Aorta (tissue), 5 donors: ENCODE data around the gene IL17REL. TPM values are rescaled to one million over a fixed set of nuclear protein-coding genes. Genes with fewer than 3 reads are reported as not detected.

Experiments
- ATAC-seq: fragments of 200-7000 bp; cut with Tn5 transposase; one replicate; pipeline ENCODE4 v1.9.1; 2022; ENCODE audit warnings: moderate library complexity; ENCODE audit not compliant: low FRiP score
- DNase-seq, 2 donors: peaks; one replicate each; pipeline ENCODE4 v3.0.0-alpha.2; 2020
- H3K27ac ChIP-seq, 2 donors: one replicate each; pipeline ENCODE4 v1.5.1; 2013; ENCODE audit warnings: low read length in 2 of 2, mild to moderate bottlenecking in 2 of 2, moderate library complexity in 2 of 2, control low read depth in 1 of 2, inconsistent platforms in 1 of 2, low read depth in 1 of 2
- H3K27me3 ChIP-seq, 2 donors: one replicate each; pipeline ENCODE4 v1.6.1; 2013; ENCODE audit warnings: control low read depth in 1 of 2, low read length in 1 of 2, mild to moderate bottlenecking in 1 of 2, moderate library complexity in 1 of 2; ENCODE audit not compliant: insufficient read depth in 2 of 2, control insufficient read depth in 1 of 2
- H3K36me3 ChIP-seq, 2 donors: one replicate each; pipeline ENCODE4 v1.6.1; 2013; ENCODE audit warnings: control low read depth in 1 of 2, low read length in 1 of 2, mild to moderate bottlenecking in 1 of 2; ENCODE audit not compliant: insufficient read depth in 2 of 2, control insufficient read depth in 1 of 2
- H3K4me1 ChIP-seq, 2 donors: one replicate each; pipeline ENCODE4 v1.6.1; 2013; ENCODE audit warnings: low read length in 2 of 2, control low read depth in 1 of 2, mild to moderate bottlenecking in 1 of 2, moderate library complexity in 1 of 2; ENCODE audit not compliant: insufficient read depth in 2 of 2, control insufficient read depth in 1 of 2
- H3K4me3 ChIP-seq, 2 donors: one replicate each; pipeline ENCODE4 v1.5.1; 2013; ENCODE audit warnings: low read length in 2 of 2, control low read depth in 1 of 2, mild to moderate bottlenecking in 1 of 2
- H3K9me3 ChIP-seq: one replicate; pipeline ENCODE4 v1.6.1; 2013; ENCODE audit warnings: mild to moderate bottlenecking, low read length; ENCODE audit not compliant: control insufficient read depth
- WGBS, 2 donors: extraction: QIAGEN DNeasy Blood & Tissue Kit; methylation state at CpG; one replicate each; pipeline ENCODE4 v1.1.7; 2013; 5-methylcytosine and 5-hydroxymethylcytosine counted together
- intact Hi-C, 2 donors: fragments of 100-400 bp; cut with DNase I; formaldehyde crosslinking; loops; one replicate each; pipeline versions ENCODE4 v1.14.2 to v1.15.0; 2022
- polyA plus RNA-seq, 2 donors: library from polyadenylated mRNA; stranded (reverse); fragments of 200-250 nt; gene quantifications; one replicate each; pipeline ENCODE4 v1.2.3, GENCODE V29; 2013
- total RNA-seq, 2 donors: library from RNA; stranded (reverse); fragmentation: NEBNext Ultra II Directional; extraction: Animal tissue kit (Norgen Biotek cat#: 25700); gene quantifications; one replicate each; pipeline ENCODE4 v1.2.1, GENCODE V29; 2021
- donor health status: healthy with polysubstance abuse.
- donor health status: Bipolar disorder and iron deficiency.
- donor health status: DM: no; HTN: no; CAD: no.
- donor health status: DM: no; HTN: no; CAD: no.
- donor health status: DM: yes; HTN: yes; CAD: no.

The IL17REL gene
- total and polyA plus RNA-seq, 4 donors: 0.05 TPM; not detected in 3

- intact Hi-C loops: no loop called here
- no peak overlapping the region for H3K27ac ChIP-seq
- no peak overlapping the region for H3K4me3 ChIP-seq
- DNase-seq: peak; percentile 14 to 65
- no peaks in the 10 kb centered on the region for H3K9me3 ChIP-seq
- no peaks in the 10 kb centered on the region for H3K27me3 ChIP-seq
- 92 to 94% methylated on average over 27 of the region's 27 CpGs for WGBS, 2 donors
- H3K36me3 ChIP-seq: no peaks in the 10 kb centered on the region
- peak; percentile 56 for ATAC-seq
- no peaks in the 10 kb centered on the region for H3K4me1 ChIP-seq
These were observed 34.1 kb upstream of the IL17REL start for GRCh38 chr22:50046481-50047245.

GRCh38 chr22:50046019-50046415 lies 33.5 kb upstream of the IL17REL start:
- peak; percentile 37 for ATAC-seq
- H3K27ac ChIP-seq: no peak overlapping the region
- intact Hi-C loops: no loop called here
- no peaks in the 10 kb centered on the region for H3K9me3 ChIP-seq
- H3K27me3 ChIP-seq: no peaks in the 10 kb centered on the region
- H3K36me3 ChIP-seq: no peaks in the 10 kb centered on the region
- DNase-seq: peak in 1 of 2 donors; percentile 34
- WGBS, 2 donors: 81 to 86% methylated on average over 18 to 19 of the region's 19 CpGs
- H3K4me3 ChIP-seq: no peak overlapping the region
- no peaks in the 10 kb centered on the region for H3K4me1 ChIP-seq

GRCh38 chr22:50045211-50046018 lies 32.9 kb upstream of the IL17REL start:
- intact Hi-C loops: no loop called here
- WGBS, 2 donors: 84 to 86% methylated on average over 33 to 35 of the region's 35 CpGs
- H3K27me3 ChIP-seq: no peaks in the 10 kb centered on the region
- ATAC-seq (peak; percentile 33), DNase-seq (peak; percentile 37 to 62)
- H3K4me1 ChIP-seq: no peaks in the 10 kb centered on the region
- H3K36me3 ChIP-seq: no peaks in the 10 kb centered on the region
- H3K4me3 ChIP-seq: no peak overlapping the region
- H3K27ac ChIP-seq: no peak overlapping the region
- no peaks in the 10 kb centered on the region for H3K9me3 ChIP-seq

- no peaks in the 10 kb centered on the region for H3K4me1 ChIP-seq
- peaks cover 2% of the 10 kb centered on the region for H3K9me3 ChIP-seq
- no peak overlapping the region for H3K27ac ChIP-seq
- ATAC-seq (no peak), DNase-seq (peak; percentile 14 to 70)
- intact Hi-C loops: no loop called here
- H3K4me3 ChIP-seq: no peak overlapping the region
- WGBS, 2 donors: 75 to 79% methylated on average over 30 of the region's 30 CpGs
- no peaks in the 10 kb centered on the region for H3K36me3 ChIP-seq
- H3K27me3 ChIP-seq: no peaks in the 10 kb centered on the region
These were observed 32.0 kb upstream of the IL17REL start for GRCh38 chr22:50044485-50045118.

GRCh38 chr22:50041361-50042065 lies 28.9 kb upstream of the IL17REL start:
- intact Hi-C loops: loop anchor here in 1 of 2 donors (2.0 kb wide), 1 partner anchor 33 kb away; no protein-coding TSS in a partner anchor
- WGBS, 2 donors: 89 to 90% methylated on average over 17 of the region's 17 CpGs
- H3K27ac ChIP-seq: no peak overlapping the region
- no peaks in the 10 kb centered on the region for H3K27me3 ChIP-seq
- H3K36me3 ChIP-seq: no peaks in the 10 kb centered on the region
- ATAC-seq (no peak), DNase-seq (peak; percentile 17 to 56)
- H3K4me3 ChIP-seq: no peak overlapping the region
- no peaks in the 10 kb centered on the region for H3K4me1 ChIP-seq
- peaks cover 6% of the 10 kb centered on the region for H3K9me3 ChIP-seq

GRCh38 chr22:50040717-50041116 lies 28.2 kb upstream of the IL17REL start:
- Histone ChIP-seq H3K9me3 (peaks cover 6% of the 10 kb centered on the region), H3K4me1 (no peaks in the 10 kb centered on the region), H3K27me3 (no peaks in the 10 kb centered on the region), H3K4me3 (no peak overlapping the region), H3K27ac (no peak overlapping the region), H3K36me3 (no peaks in the 10 kb centered on the region)
- 84 to 87% methylated on average over 7 of the region's 7 CpGs for WGBS, 2 donors
- DNase-seq (peak; percentile 36 to 49), ATAC-seq (no peak)
- intact Hi-C loops: loop anchor here in 1 of 2 donors (2.0 kb wide), 1 partner anchor 34 kb away; no protein-coding TSS in a partner anchor

- intact Hi-C loops: loop anchor here (2.0 to 10.0 kb wide), 2 partner anchors 35 to 275 kb away; no protein-coding TSS in a partner anchor
- ATAC-seq: no peak
- Histone ChIP-seq H3K4me1 (no peaks in the 10 kb centered on the region), H3K36me3 (no peaks in the 10 kb centered on the region), H3K27ac (no peak overlapping the region), H3K4me3 (no peak overlapping the region), H3K27me3 (no peaks in the 10 kb centered on the region), H3K9me3 (peaks cover 6% of the 10 kb centered on the region)
- 93 to 94% methylated on average over 29 of the region's 29 CpGs for WGBS, 2 donors
- peak; percentile 32 to 48 for DNase-seq
These were observed 27.3 kb upstream of the IL17REL start for GRCh38 chr22:50039669-50040443.
